Measurements from ENCODE around the gene GPR6. TPM values are rescaled to one million over a fixed set of nuclear protein-coding genes. Genes with fewer than 3 reads are reported as not detected.
A peak's percentile ranks its signal among the peaks of the same experiment; 100 is the strongest.

Gene GPR6
- total and polyA plus RNA-seq, 2 experiments from 2014 or later = not detected

DNA sequence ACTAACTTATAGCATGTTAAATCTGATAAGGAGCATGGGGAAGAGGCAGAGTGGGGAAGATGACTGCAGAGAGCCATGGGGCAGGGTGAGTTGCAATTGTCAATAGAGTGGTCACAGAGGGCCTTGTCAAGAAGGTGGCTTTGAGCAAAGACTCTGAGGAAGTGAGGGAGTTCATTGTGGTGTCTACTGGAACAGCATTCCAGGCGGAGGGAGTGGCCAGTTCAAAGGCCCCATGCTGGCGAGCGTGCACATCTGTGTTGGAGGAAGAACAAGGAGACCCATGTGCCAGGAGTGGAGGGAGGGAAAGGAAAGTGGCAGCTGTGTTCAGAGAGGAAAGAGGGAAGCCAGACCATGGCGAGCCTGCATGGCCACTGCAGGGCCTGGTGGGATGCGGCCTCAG, 15.8 kb upstream of the GPR6 start:
- H3K9me3 ChIP-seq (ENCODE audit: low read depth) = no peaks in the 10 kb centered on the region
- no peak overlapping the region for H3K4me3 ChIP-seq
- TF ChIP-seq, protein P1, sequence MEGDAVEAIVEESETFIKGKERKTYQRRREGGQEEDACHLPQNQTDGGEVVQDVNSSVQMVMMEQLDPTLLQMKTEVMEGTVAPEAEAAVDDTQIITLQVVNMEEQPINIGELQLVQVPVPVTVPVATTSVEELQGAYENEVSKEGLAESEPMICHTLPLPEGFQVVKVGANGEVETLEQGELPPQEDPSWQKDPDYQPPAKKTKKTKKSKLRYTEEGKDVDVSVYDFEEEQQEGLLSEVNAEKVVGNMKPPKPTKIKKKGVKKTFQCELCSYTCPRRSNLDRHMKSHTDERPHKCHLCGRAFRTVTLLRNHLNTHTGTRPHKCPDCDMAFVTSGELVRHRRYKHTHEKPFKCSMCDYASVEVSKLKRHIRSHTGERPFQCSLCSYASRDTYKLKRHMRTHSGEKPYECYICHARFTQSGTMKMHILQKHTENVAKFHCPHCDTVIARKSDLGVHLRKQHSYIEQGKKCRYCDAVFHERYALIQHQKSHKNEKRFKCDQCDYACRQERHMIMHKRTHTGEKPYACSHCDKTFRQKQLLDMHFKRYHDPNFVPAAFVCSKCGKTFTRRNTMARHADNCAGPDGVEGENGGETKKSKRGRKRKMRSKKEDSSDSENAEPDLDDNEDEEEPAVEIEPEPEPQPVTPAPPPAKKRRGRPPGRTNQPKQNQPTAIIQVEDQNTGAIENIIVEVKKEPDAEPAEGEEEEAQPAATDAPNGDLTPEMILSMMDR (IDR thresholded peaks at IDR 0.05; ENCODE audit: low read depth, low read length) = no peak
- H3K27me3 ChIP-seq = no peaks in the 10 kb centered on the region
- H3K4me1 ChIP-seq (ENCODE audit: low read depth) = no peaks in the 10 kb centered on the region
- DNase-seq (ENCODE audit: low read depth in 1 of 2, low spot score in 1 of 2) = no peak
- no peak overlapping the region for H3K27ac ChIP-seq
- H3K36me3 ChIP-seq = no peaks in the 10 kb centered on the region

DNA sequence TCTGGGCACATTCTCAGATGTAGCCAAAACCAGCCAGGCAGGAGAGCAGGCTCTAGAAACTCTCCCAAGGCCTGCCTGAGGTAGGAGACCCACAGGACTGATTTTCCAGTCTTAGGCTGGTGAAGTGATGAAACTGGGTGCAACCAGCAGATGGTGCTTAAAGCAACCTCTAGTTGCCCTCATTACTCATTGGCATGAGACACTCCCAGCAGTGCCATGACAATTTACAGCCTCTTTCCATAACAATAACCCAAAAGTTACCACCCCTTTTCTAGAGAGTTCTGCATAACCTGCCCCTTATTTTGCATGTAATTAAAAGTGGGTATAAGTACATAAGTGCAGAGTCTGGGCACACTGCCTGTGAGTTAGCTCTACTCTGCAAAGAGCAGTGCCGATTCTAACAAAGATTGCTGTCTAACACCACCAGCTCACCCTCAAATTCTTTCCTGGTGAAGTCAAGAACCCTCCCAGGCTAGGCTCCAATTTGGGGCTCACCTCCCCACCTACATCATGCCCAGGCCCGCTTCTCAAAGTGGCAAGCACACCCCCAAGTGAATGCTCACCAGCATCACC, 14.4 kb upstream of the GPR6 start:
- no peaks in the 10 kb centered on the region for H3K9me3 ChIP-seq (ENCODE audit: low read depth)
- DNase-seq (ENCODE audit: low read depth in 1 of 2, low spot score in 1 of 2) = no peak
- H3K27ac ChIP-seq = no peak overlapping the region
- H3K4me1 ChIP-seq (ENCODE audit: low read depth) = no peaks in the 10 kb centered on the region
- no peaks in the 10 kb centered on the region for H3K36me3 ChIP-seq
- H3K27me3 ChIP-seq = no peaks in the 10 kb centered on the region
- TF ChIP-seq, protein P1 (IDR thresholded peaks at IDR 0.05; ENCODE audit: low read depth, low read length) = no peak
- no peak overlapping the region for H3K4me3 ChIP-seq

DNA sequence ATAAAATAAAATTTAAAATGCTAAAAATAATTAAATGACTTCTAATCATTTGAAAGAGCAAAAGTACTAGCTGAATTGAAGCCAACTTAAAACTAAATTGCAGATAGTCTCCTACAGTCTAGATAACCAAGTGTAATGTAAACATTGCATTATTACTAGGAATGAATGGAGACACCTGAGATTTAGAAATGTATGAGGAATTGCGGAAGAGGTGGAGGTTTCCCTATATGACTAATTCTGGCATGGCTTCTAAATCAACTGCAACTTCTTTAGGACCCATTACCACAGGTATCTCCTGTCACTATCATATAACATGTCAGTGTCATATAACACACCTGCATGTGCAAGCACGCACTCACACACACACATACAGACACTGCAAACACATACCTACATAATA, 13.2 kb upstream of the GPR6 start:
- no peaks in the 10 kb centered on the region for H3K9me3 ChIP-seq (ENCODE audit: low read depth)
- no peaks in the 10 kb centered on the region for H3K27me3 ChIP-seq
- no peaks in the 10 kb centered on the region for H3K4me1 ChIP-seq (ENCODE audit: low read depth)
- no peak overlapping the region for H3K27ac ChIP-seq
- TF ChIP-seq, protein P1 (IDR thresholded peaks at IDR 0.05; ENCODE audit: low read depth, low read length) = no peak
- no peaks in the 10 kb centered on the region for H3K36me3 ChIP-seq
- no peak for DNase-seq (ENCODE audit: low read depth in 1 of 2, low spot score in 1 of 2)
- H3K4me3 ChIP-seq = no peak overlapping the region

DNA sequence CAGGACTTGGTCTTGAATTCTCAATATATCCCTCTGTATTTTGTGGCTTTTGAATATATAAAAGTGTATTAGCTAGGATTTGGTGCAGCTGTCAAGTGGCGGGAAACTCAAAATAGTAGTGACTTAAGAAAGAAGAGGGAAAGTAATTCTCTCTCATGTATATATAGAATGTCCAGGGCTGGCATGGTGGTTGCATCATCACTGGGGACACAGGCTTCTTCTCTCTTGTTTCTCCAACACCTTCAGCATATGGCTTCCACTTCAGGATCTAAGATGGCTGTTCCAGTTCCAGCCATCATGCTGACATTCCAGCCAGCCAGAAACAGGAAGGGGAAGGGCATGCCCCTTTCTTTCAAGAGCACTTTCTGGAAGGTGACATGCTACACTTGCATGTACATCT, 11.8 kb upstream of the GPR6 start:
- no peak for DNase-seq (ENCODE audit: low read depth in 1 of 2, low spot score in 1 of 2)
- H3K4me3 ChIP-seq = no peak overlapping the region
- no peak overlapping the region for H3K27ac ChIP-seq
- no peaks in the 10 kb centered on the region for H3K36me3 ChIP-seq
- H3K27me3 ChIP-seq = no peaks in the 10 kb centered on the region
- no peaks in the 10 kb centered on the region for H3K4me1 ChIP-seq (ENCODE audit: low read depth)
- TF ChIP-seq, protein P1 (IDR thresholded peaks at IDR 0.05; ENCODE audit: low read depth, low read length) = no peak
- no peaks in the 10 kb centered on the region for H3K9me3 ChIP-seq (ENCODE audit: low read depth)

DNA sequence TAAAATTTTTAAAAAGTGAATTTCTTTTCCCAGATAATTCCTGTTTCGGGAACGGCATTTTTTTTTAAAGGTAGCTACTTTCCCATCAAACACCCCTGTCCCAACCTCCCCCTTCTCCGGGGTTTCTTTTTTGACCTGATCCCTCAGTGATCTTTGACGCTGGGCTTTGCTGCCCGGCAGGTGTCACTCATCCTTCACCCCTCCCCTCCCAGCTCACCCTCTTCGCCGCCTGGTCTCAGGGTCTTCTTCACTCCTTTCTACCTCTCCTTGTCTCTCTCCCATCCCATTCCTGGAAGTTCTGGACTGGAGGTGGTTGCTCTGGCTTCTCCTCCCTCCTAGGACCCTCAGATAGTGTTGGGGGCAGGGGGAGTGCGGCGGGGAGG, 329 bp upstream of the GPR6 start:
- no peaks in the 10 kb centered on the region for H3K36me3 ChIP-seq
- peak in 1 of 2 donors; percentile 0 for DNase-seq (ENCODE audit: low read depth in 1 of 2, low spot score in 1 of 2)
- H3K27me3 ChIP-seq = peaks cover 90% of the 10 kb centered on the region
- peak overlapping the region; percentile 15 for H3K4me3 ChIP-seq
- peaks cover 4% of the 10 kb centered on the region for H3K4me1 ChIP-seq (ENCODE audit: low read depth)
- no peaks in the 10 kb centered on the region for H3K9me3 ChIP-seq (ENCODE audit: low read depth)
- TF ChIP-seq, protein P1 (IDR thresholded peaks at IDR 0.05; ENCODE audit: low read depth, low read length) = no peak
- no peak overlapping the region for H3K27ac ChIP-seq
